GM12891 (cell line): ENCODE results near the gene COL8A2.

Experiments used
- DNase-seq: peaks from one replicate; pipeline ENCODE4 v3.0.0; 2011; ENCODE audit warnings: low spot score; ENCODE audit not compliant: insufficient read length
- FAIRE-seq: peaks from 2 replicates; lab custom pipeline; 2011; peaks lifted over from hg19 to GRCh38; lab: Jason Lieb, UNC
- PAX5 ChIP-seq: IDR thresholded peaks from 2 replicates; pipeline ENCODE4 v1.6.1; 2011; ENCODE audit warnings: low read length, moderate library complexity, mild to moderate bottlenecking; ENCODE audit not compliant: insufficient read depth, severe bottlenecking
- POLR2A ChIP-seq: IDR thresholded peaks from 2 replicates; pipeline ENCODE4 v1.6.1; 2011; ENCODE audit warnings: low read depth, low read length, control low read depth
- POLR2AphosphoS5 ChIP-seq: IDR thresholded peaks from 2 replicates; pipeline ENCODE4 v1.6.1; 2011; ENCODE audit warnings: low read depth, low read length, control low read depth
- POU2F2 ChIP-seq: IDR thresholded peaks from 2 replicates; pipeline ENCODE4 v1.6.1; 2011; ENCODE audit warnings: low read depth, mild to moderate bottlenecking, control low read depth, low read length, moderate library complexity
- SPI1 ChIP-seq: IDR thresholded peaks from 2 replicates; pipeline ENCODE4 v1.6.1; 2011; ENCODE audit warnings: low read depth, low read length, control low read depth
- TAF1 ChIP-seq: IDR thresholded peaks from 2 replicates; pipeline ENCODE4 v1.6.1; 2011; ENCODE audit warnings: low read depth, low read length, control low read depth

The COL8A2 gene

DNA sequence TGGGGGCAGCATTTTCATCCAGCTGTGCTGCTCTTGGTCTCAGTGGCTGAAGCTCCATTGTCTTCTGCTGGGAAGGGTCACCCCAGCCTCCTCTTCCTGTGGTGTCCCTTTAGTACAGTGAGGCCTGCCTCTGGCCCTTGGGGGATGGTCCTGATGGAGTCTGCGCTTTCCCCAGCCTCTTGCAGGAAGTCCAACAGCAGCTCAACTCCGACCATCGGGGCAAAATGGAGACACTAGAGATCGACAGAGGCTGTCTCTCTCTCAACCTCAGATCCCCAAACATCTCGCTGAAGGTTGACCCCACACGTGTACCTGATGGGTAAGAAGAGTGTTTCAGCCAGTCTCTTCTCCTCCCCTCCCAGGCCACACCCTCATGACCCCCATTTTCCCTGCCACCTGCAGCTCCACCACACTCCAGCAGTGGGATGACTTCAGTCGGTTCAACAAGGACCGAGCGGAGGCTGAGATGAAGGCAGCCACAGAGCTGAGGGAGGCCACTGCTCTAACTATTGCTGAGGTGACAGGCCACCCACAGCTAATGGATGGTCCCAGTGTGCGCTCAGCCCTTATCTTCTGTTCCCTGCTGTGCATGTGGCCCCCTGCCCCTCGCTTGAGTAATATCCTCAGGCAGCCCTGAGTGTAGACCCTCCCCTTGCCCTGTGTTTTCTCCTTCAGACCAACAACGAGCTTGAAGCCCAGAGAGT, 38.3 kb downstream of the COL8A2 start:
- DNase-seq: no peak
- TF ChIP-seq SPI1 (no peak), POU2F2 (no peak), POLR2A (no peak), POLR2AphosphoS5 (no peak), TAF1 (no peak), PAX5 (no peak)
- no peak for FAIRE-seq

GRCh38 chr1:36085686-36086526, 39.1 kb downstream of the COL8A2 start:
- DNase-seq: no peak
- TF ChIP-seq POLR2AphosphoS5 (no peak), SPI1 (no peak), POLR2A (no peak)

GRCh38 chr1:36085126-36085525, 39.9 kb downstream of the COL8A2 start:
- no peak for TF ChIP-seq POLR2AphosphoS5
- no peak for TF ChIP-seq SPI1
- TF ChIP-seq PAX5: no peak
- no peak for TF ChIP-seq POLR2A
- TF ChIP-seq POU2F2: no peak
- TF ChIP-seq TAF1: no peak
- FAIRE-seq (no peak), DNase-seq (no peak)

More at GRCh38 chr1:36085686-36086526, 39.1 kb downstream of the COL8A2 start:
- FAIRE-seq: no peak

DNA sequence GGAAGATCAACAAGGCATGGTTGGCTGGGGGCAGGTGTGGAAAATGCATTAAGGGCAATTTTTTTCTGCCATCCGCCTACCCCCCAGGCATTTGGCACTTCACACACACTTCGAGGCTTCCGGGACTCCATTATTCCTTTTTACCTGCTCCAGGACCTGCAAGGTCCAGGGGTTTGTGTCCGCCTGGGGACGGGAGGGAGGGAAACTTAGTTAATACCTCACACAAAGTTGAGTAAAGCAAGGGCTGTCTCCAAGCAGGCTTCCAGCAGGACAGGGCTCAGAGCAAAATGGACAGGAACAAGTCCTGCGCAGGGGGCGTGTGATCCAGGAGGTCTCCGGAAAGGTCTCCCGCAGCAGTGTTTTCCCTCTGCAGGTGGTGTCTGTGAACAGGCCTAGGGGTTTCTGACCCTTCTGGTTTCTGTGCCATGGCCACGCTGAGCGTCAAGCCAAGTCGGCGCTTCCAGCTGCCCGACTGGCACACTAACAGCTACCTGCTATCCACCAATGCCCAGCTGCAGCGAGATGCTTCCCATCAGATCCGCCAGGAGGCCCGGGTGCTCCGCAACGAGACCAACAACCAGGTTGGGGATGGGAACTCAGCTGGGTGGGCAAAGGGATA, 40.4 kb downstream of the COL8A2 start:
- DNase-seq (no peak), FAIRE-seq (no peak)
- no peak for TF ChIP-seq TAF1
- no peak for TF ChIP-seq SPI1
- TF ChIP-seq POU2F2: no peak
- no peak for TF ChIP-seq POLR2AphosphoS5
- TF ChIP-seq POLR2A: no peak

- TF ChIP-seq POLR2A (no peak), PAX5 (no peak), TAF1 (no peak), POLR2AphosphoS5 (no peak), SPI1 (no peak), POU2F2 (no peak)
- FAIRE-seq (no peak), DNase-seq (no peak)
Measured at GRCh38 chr1:36083635-36084496, 41.2 kb downstream of the COL8A2 start, which contains the start of gene TEKT2. Gene TEKT2, plus strand, starts transcription at chr1:36084094. Its CDS starts 828 bp downstream, at chr1:36084922.

DNA sequence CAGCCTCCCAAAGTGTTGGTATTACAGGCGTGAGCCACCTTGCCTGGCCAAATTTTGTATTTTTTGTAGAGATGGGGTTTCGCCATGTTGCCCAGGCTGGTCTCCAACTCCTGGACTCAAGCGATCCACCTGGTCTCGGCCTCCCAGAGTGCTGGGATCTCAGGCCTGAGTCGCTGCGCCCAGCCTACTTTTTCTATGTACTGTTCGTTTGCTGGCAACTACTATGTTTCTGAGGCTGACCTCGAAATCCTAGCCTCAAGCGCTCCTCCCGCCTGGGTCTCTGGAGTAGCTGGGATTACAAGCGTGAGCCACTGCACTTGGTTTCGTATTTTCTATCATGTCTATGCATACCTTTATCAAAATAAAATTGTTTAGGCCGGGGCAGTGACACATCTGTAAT, 41.8 kb downstream of the COL8A2 start:
- DNase-seq (no peak), FAIRE-seq (no peak)
- TF ChIP-seq TAF1: no peak
- TF ChIP-seq PAX5: no peak

GRCh38 chr1:36081926-36082485, 43.0 kb downstream of the COL8A2 start:
- no peak for TF ChIP-seq TAF1
- no peak for TF ChIP-seq POLR2A
- TF ChIP-seq POU2F2: no peak
- TF ChIP-seq PAX5: no peak
- no peak for TF ChIP-seq SPI1
- TF ChIP-seq POLR2AphosphoS5: no peak
- FAIRE-seq: no peak
- DNase-seq: no peak

- TF ChIP-seq POLR2A (no peak), SPI1 (no peak), POLR2AphosphoS5 (no peak), POU2F2 (no peak), PAX5 (no peak)
- FAIRE-seq: no peak
- no peak for DNase-seq
Measured at GRCh38 chr1:36080801-36081200, 44.2 kb downstream of the COL8A2 start.

GRCh38 chr1:36080236-36080635, 44.8 kb downstream of the COL8A2 start:
- DNase-seq (no peak), FAIRE-seq (no peak)
- TF ChIP-seq SPI1 (no peak), PAX5 (no peak), POLR2A (no peak), TAF1 (no peak), POU2F2 (no peak), POLR2AphosphoS5 (no peak)
